SK-N-MC (cell line): ENCODE results near the gene GPC6.
A peak's percentile ranks its signal among the peaks of the same experiment; 100 is the strongest.
"Not testable (repeated sequence)": the region's sequence is repeated elsewhere in the genome, so short reads cannot be mapped to it uniquely, and the experiment has no call there.

ENCODE experiments used
- DNase-seq: peaks from one replicate; pipeline ENCODE4 v3.0.0-alpha.2; 2011; ENCODE audit warnings: low read depth, low spot score
- H3K27ac ChIP-seq: fragments of 200-600 bp; sonication (generic); 2 replicates; pipeline ENCODE4 v1.5.1; 2016; ENCODE audit warnings: mixed run types
- H3K36me3 ChIP-seq: fragments of 200-600 bp; sonication (generic); 2 replicates; pipeline ENCODE4 v1.6.1; 2017; ENCODE audit warnings: antibody characterized with exemption, low read length, mixed read lengths; ENCODE audit not compliant: insufficient read depth
- H3K4me3 ChIP-seq: fragments of 200-600 bp; sonication (generic); 2 replicates; pipeline ENCODE4 v1.5.1; 2016
- H3K9ac ChIP-seq: fragments of 200-600 bp; sonication (generic); 2 replicates; pipeline ENCODE4 v1.8.0; 2017; ENCODE audit warnings: mixed run types, mixed read lengths; ENCODE audit not compliant: insufficient read length
- H3K9me3 ChIP-seq: fragments of 200-600 bp; sonication (generic); 2 replicates; pipeline ENCODE4 v1.6.1; 2017; ENCODE audit warnings: low read depth, mild to moderate bottlenecking, antibody characterized with exemption, low read length, moderate library complexity, mixed read lengths
- EZH2 ChIP-seq: fragments of 200-600 bp; sonication (generic); IDR thresholded peaks from one replicate; pipeline ENCODE4 v1.6.1; 2017; ENCODE audit warnings: antibody characterized with exemption
- FOXP2 ChIP-seq: optimal IDR thresholded peaks from 2 replicates; pipeline ENCODE3; 2011; ENCODE audit warnings: mild to moderate bottlenecking, moderate library complexity; ENCODE audit not compliant: insufficient read depth; ENCODE audit errors: extremely low read length, control extremely low read depth
- POLR2AphosphoS5 ChIP-seq: IDR thresholded peaks from 2 replicates; pipeline ENCODE4 v1.6.1; 2012; ENCODE audit warnings: mild to moderate bottlenecking, low read depth, low read length, borderline replicate concordance

The GPC6 gene

GRCh38 chr13:93226623-93227279 is at the start of gene GPC6:
GPC6 (plus strand) TSS chr13:93226807.
- Histone ChIP-seq H3K9me3 (no peaks in the 10 kb centered on the region), H3K27ac (peak within 1 kb of the TSS; percentile 92), H3K36me3 (no peaks in the 10 kb centered on the region), H3K9ac (peak within 1 kb of the TSS; percentile 89), H3K4me3 (peak within 1 kb of the TSS; percentile 89)
- no peak for TF ChIP-seq FOXP2
- peak; percentile 92 for TF ChIP-seq POLR2AphosphoS5
- no peak for TF ChIP-seq EZH2
- DNase-seq = peak; percentile 92

- TF ChIP-seq EZH2 (no peak), POLR2AphosphoS5 (no peak)
Measured at GRCh38 chr13:93180356-93180969, 46.1 kb upstream of the GPC6 start.

GRCh38 chr13:93182406-93182805 is 44.2 kb upstream of the GPC6 start:
- no peak overlapping the region for H3K27ac ChIP-seq
- no peak overlapping the region for H3K4me3 ChIP-seq
- no peaks in the 10 kb centered on the region for H3K36me3 ChIP-seq
- TF ChIP-seq FOXP2 (no peak), EZH2 (no peak), POLR2AphosphoS5 (no peak)
- H3K9ac ChIP-seq = no peak overlapping the region
- H3K9me3 ChIP-seq = no peaks in the 10 kb centered on the region
- DNase-seq = no peak

More at GRCh38 chr13:93180356-93180969, 46.1 kb upstream of the GPC6 start:
- no peaks in the 10 kb centered on the region for H3K36me3 ChIP-seq
- no peak overlapping the region for H3K4me3 ChIP-seq
- H3K9me3 ChIP-seq = no peaks in the 10 kb centered on the region
- H3K9ac ChIP-seq = no peak overlapping the region
- H3K27ac ChIP-seq = no peak overlapping the region
- no peak for DNase-seq

- Histone ChIP-seq H3K9ac (no peak overlapping the region), H3K4me3 (no peak overlapping the region), H3K27ac (no peak overlapping the region), H3K36me3 (no peaks in the 10 kb centered on the region), H3K9me3 (no peaks in the 10 kb centered on the region)
- no peak for DNase-seq
- TF ChIP-seq POLR2AphosphoS5 = no peak
- TF ChIP-seq EZH2 = no peak
- no peak for TF ChIP-seq FOXP2
Measured at GRCh38 chr13:93183302-93183701, 43.3 kb upstream of the GPC6 start.

- no peaks in the 10 kb centered on the region for H3K36me3 ChIP-seq
- no peak overlapping the region for H3K27ac ChIP-seq
- H3K4me3 ChIP-seq = no peak overlapping the region
- no peak for TF ChIP-seq EZH2
- TF ChIP-seq FOXP2 = no peak
- no peak for TF ChIP-seq POLR2AphosphoS5
- H3K9me3 ChIP-seq = no peaks in the 10 kb centered on the region
- no peak for DNase-seq
- no peak overlapping the region for H3K9ac ChIP-seq
Measured at GRCh38 chr13:93190006-93190405, 36.6 kb upstream of the GPC6 start.

- Histone ChIP-seq H3K27ac (no peak overlapping the region), H3K4me3 (no peak overlapping the region), H3K9me3 (no peaks in the 10 kb centered on the region), H3K9ac (no peak overlapping the region), H3K36me3 (no peaks in the 10 kb centered on the region)
- no peak for TF ChIP-seq FOXP2
- TF ChIP-seq EZH2 = no peak
- no peak for TF ChIP-seq POLR2AphosphoS5
- no peak for DNase-seq
Measured at GRCh38 chr13:93193682-93194081, 32.9 kb upstream of the GPC6 start.

- no peak for DNase-seq
- Histone ChIP-seq H3K9ac (no peak overlapping the region), H3K9me3 (no peaks in the 10 kb centered on the region), H3K36me3 (no peaks in the 10 kb centered on the region), H3K4me3 (no peak overlapping the region), H3K27ac (no peak overlapping the region)
- TF ChIP-seq EZH2 (no peak), FOXP2 (no peak), POLR2AphosphoS5 (no peak)
Measured at GRCh38 chr13:93199856-93200255, 26.8 kb upstream of the GPC6 start.

GRCh38 chr13:93200626-93201025 is 26.0 kb upstream of the GPC6 start:
- Histone ChIP-seq H3K9ac (no peak overlapping the region), H3K27ac (no peak overlapping the region), H3K4me3 (no peak overlapping the region), H3K9me3 (no peaks in the 10 kb centered on the region), H3K36me3 (no peaks in the 10 kb centered on the region)
- TF ChIP-seq EZH2 (no peak), POLR2AphosphoS5 (no peak), FOXP2 (no peak)
- DNase-seq = no peak

- TF ChIP-seq EZH2 = no peak
- no peak for TF ChIP-seq FOXP2
- TF ChIP-seq POLR2AphosphoS5 = no peak
- H3K9me3 ChIP-seq = no peaks in the 10 kb centered on the region
- DNase-seq = no peak
- H3K9ac ChIP-seq = no peak overlapping the region
- no peak overlapping the region for H3K27ac ChIP-seq
- H3K4me3 ChIP-seq = no peak overlapping the region
- H3K36me3 ChIP-seq = no peaks in the 10 kb centered on the region
Measured at GRCh38 chr13:93201992-93202558, 24.5 kb upstream of the GPC6 start.

GRCh38 chr13:93206778-93207392 is 19.7 kb upstream of the GPC6 start:
- not testable (repeated sequence) for H3K36me3 ChIP-seq, H3K9ac ChIP-seq, DNase-seq, H3K4me3 ChIP-seq, H3K9me3 ChIP-seq, H3K27ac ChIP-seq
